GM12801 (cell line): ENCODE results near the gene GABRG3.

Source experiments
- TF ChIP-seq, protein P1 (sequence below): IDR thresholded peaks from one replicate; pipeline ENCODE4 v1.5.1; 2011; ENCODE audit warnings: control low read depth; ENCODE audit not compliant: insufficient read length; ENCODE audit errors: extremely low read depth

Gene GABRG3

DNA sequence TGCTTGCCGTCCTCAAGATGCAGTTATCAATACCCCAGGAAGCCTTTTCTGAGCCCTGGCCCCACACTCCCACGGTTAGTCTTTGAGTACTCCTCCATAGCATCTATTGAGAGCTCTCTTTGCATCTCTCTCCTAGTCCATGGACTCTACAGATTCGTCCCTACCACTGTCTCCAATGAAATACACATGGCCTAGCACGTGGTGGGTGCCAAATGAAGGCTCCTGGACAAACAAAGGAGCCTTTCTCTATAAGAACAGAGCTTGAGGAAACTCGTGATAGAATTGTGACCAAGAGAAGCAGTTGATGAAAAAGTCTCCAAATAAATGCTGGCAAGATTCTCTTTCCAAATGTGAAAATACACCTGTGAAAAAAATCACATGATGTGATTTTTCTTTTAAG is 166.1 kb downstream of the GABRG3 start:
- TF ChIP-seq, protein P1, sequence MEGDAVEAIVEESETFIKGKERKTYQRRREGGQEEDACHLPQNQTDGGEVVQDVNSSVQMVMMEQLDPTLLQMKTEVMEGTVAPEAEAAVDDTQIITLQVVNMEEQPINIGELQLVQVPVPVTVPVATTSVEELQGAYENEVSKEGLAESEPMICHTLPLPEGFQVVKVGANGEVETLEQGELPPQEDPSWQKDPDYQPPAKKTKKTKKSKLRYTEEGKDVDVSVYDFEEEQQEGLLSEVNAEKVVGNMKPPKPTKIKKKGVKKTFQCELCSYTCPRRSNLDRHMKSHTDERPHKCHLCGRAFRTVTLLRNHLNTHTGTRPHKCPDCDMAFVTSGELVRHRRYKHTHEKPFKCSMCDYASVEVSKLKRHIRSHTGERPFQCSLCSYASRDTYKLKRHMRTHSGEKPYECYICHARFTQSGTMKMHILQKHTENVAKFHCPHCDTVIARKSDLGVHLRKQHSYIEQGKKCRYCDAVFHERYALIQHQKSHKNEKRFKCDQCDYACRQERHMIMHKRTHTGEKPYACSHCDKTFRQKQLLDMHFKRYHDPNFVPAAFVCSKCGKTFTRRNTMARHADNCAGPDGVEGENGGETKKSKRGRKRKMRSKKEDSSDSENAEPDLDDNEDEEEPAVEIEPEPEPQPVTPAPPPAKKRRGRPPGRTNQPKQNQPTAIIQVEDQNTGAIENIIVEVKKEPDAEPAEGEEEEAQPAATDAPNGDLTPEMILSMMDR: no peak

- TF ChIP-seq, protein P1: no peak
Measured at GRCh38 chr15:27165590-27165989, 194.6 kb downstream of the GABRG3 start.

DNA sequence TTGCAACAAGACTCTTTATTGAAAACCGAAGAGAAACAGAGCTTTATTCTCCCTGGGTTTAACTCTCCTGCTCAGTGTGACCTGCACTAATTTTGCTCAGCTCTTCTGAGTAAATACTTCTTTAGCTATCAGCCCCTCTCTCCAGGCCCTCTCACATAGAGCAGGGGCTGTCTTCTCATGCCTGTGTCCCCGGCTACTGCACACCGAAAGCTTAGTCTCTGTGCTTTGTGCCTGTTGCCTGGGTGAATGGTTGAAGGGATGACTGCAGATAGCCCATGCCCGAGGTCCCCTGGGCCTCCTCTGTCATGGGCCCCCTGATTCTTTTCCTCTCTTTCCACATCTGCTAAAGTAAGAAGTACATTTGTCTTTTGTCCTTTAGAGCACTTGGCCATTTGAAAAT is 195.9 kb downstream of the GABRG3 start:
- TF ChIP-seq, protein P1: no peak

GRCh38 chr15:27167738-27168137 is 196.8 kb downstream of the GABRG3 start:
- TF ChIP-seq, protein P1: no peak

GRCh38 chr15:27170851-27171250 is 199.9 kb downstream of the GABRG3 start:
- TF ChIP-seq, protein P1: no peak

- TF ChIP-seq, protein P1: no peak
Measured at GRCh38 chr15:27172821-27173220, 201.8 kb downstream of the GABRG3 start.

DNA sequence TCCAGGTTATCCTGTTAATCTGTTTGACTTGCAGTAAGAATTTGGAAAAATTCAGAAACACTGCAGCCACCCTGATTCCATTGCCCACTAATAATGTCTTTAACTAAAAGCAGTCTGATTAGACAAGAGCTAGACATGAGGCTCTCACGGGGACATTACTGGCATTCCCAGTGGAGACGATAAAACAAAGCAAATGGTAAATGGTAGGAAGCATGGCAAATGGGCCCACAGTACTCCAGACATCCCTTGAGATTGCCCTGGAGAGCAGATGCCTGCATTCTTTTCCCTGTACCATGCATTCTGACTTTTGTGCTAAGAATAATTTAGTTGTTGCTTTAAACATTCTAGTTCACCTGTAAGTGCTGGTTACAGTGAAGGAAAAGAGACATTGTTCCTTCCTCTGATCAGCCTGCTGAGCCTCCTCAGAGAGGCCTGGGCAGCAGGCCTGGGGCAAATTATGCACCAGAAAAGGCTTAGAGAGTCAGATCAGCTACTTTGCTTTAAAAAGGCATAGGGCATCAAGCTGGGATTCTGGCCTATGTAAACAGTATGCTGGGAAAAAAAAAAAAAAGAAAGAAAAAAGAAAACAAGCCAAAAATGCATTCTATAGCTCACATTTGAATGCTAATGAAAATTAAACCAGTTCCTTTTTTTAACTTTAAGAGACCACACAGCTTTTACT is 204.6 kb downstream of the GABRG3 start:
- TF ChIP-seq, protein P1: no peak
